Ishikawa (cell line): Measurements from ENCODE around the gene PA2G4.
A peak's percentile ranks its signal among the peaks of the same experiment; 100 is the strongest.

Experiments used
- CEBPB ChIP-seq: IDR thresholded peaks from 2 replicates; pipeline ENCODE4 v1.6.1; 2012
- CREB1 ChIP-seq: IDR thresholded peaks from 2 replicates; pipeline ENCODE4 v1.6.1; 2012; ENCODE audit warnings: low read depth
- EGR1 ChIP-seq: IDR thresholded peaks from 2 replicates; pipeline ENCODE4 v1.6.1; 2012
- EP300 ChIP-seq: IDR thresholded peaks from 2 replicates; pipeline ENCODE4 v1.6.1; 2012; ENCODE audit warnings: borderline replicate concordance
- FOXM1 ChIP-seq: IDR thresholded peaks from 2 replicates; pipeline ENCODE4 v1.6.1; 2012; ENCODE audit warnings: low read depth, borderline replicate concordance
- MAX ChIP-seq: IDR thresholded peaks from 2 replicates; pipeline ENCODE4 v1.6.1; 2012
- NFIC ChIP-seq: IDR thresholded peaks from 2 replicates; pipeline ENCODE4 v1.6.1; 2012
- RAD21 ChIP-seq: IDR thresholded peaks from 2 replicates; pipeline ENCODE4 v1.6.1; 2012; ENCODE audit warnings: low read depth
- REST ChIP-seq: IDR thresholded peaks from 2 replicates; pipeline ENCODE4 v1.6.1; 2012; ENCODE audit warnings: low read depth, mild to moderate bottlenecking
- TAF1 ChIP-seq: IDR thresholded peaks from 2 replicates; pipeline ENCODE4 v1.6.1; 2012; ENCODE audit warnings: low read depth, mild to moderate bottlenecking
- TCF12 ChIP-seq: IDR thresholded peaks from 2 replicates; pipeline ENCODE4 v1.6.1; 2012; ENCODE audit warnings: low read depth
- TEAD4 ChIP-seq: IDR thresholded peaks from 2 replicates; pipeline ENCODE4 v1.6.1; 2012
- YY1 ChIP-seq: IDR thresholded peaks from 2 replicates; pipeline ENCODE4 v1.6.1; 2012; ENCODE audit warnings: low read depth
- ZBTB7A ChIP-seq: IDR thresholded peaks from 2 replicates; pipeline ENCODE4 v1.6.1; 2012; ENCODE audit warnings: low read depth
- TF ChIP-seq, protein P1 (sequence below): IDR thresholded peaks from 2 replicates; pipeline ENCODE4 v1.6.1; 2012

The PA2G4 gene

DNA sequence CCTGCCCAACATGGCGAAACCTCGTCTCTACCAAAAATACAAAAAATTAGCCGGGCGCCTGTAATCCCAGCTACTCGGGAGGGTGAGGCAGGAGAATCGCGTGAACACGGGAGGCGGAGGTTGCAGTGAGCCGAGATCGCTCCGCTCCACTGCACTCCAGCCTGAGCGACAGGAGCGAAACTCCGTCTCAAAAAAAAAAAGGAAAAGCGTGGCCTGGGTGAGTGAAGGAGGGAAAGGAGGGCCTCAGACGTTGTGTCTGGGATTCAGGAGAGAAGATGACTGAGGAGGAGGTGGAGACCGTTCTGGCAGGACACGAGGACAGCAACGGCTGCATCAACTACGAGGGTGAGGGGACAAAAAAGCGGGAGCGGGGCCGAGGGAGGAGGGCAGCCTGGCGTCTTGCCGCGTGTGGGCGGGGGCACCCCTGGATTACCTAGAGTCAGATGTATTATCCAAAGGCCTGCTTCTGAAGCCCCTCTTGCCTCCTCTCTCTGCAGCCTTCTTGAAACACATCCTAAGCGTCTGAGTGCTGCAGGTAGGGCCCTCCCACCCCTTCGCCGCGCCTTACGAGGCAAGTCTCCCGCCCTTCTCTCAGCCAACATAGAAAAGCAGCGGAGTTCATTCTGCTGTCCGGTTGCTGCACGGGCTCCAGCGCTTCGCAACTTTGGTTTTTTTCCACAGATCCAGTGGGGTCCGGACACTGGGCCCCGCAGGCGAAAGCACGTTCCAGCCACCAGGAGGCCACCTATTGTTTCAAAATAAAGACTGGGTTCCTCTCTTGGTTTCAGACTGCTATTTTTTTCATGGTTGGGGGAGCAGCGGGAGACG lies 53.1 kb downstream of the PA2G4 start:
- TF ChIP-seq RAD21 = peak; percentile 44
- no peak; the same call in none of the 2 replicates for TF ChIP-seq YY1
- TF ChIP-seq TEAD4 = peak; percentile 94
- peak; percentile 31; the same call in 1 of the 2 replicates for TF ChIP-seq EP300
- peak; percentile 87 for TF ChIP-seq TAF1
- peak; percentile 9 for TF ChIP-seq NFIC
- peak; percentile 39; the same call in 1 of the 2 replicates for TF ChIP-seq ZBTB7A
- TF ChIP-seq, protein P1, sequence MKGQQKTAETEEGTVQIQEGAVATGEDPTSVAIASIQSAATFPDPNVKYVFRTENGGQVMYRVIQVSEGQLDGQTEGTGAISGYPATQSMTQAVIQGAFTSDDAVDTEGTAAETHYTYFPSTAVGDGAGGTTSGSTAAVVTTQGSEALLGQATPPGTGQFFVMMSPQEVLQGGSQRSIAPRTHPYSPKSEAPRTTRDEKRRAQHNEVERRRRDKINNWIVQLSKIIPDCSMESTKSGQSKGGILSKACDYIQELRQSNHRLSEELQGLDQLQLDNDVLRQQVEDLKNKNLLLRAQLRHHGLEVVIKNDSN = no peak
- peak; percentile 92 for TF ChIP-seq MAX
- TF ChIP-seq CEBPB = peak; percentile 45; the same call in 1 of the 2 replicates
- no peak for TF ChIP-seq FOXM1
- TF ChIP-seq CREB1 = no peak
- no peak for TF ChIP-seq TCF12
- TF ChIP-seq EGR1 = peak; percentile 54; the same call in 1 of the 2 replicates
- no peak for TF ChIP-seq REST

- peak; percentile 87 for TF ChIP-seq CREB1
- 0 out of 2 replicates have a peak, but pooled peaks have one; percentile 25 for TF ChIP-seq ZBTB7A
- peak; percentile 55; the same call in 1 of the 2 replicates for TF ChIP-seq TCF12
- TF ChIP-seq RAD21 = no peak
- peak; percentile 96 for TF ChIP-seq TAF1
- TF ChIP-seq YY1 = peak; percentile 96
- TF ChIP-seq TEAD4 = peak; percentile 52; the same call in 1 of the 2 replicates
- TF ChIP-seq, protein P1 = no peak
- 0 out of 2 replicates have a peak, but pooled peaks have one; percentile 22 for TF ChIP-seq EP300
- TF ChIP-seq CEBPB = peak; percentile 87
Observed at GRCh38 chr12:56158029-56158925, 53.9 kb downstream of the PA2G4 start, which contains the start of gene MYL6. Gene MYL6 (plus strand): TSS chr12:56158359. CDS start chr12:56158402, 43 bp downstream.

DNA sequence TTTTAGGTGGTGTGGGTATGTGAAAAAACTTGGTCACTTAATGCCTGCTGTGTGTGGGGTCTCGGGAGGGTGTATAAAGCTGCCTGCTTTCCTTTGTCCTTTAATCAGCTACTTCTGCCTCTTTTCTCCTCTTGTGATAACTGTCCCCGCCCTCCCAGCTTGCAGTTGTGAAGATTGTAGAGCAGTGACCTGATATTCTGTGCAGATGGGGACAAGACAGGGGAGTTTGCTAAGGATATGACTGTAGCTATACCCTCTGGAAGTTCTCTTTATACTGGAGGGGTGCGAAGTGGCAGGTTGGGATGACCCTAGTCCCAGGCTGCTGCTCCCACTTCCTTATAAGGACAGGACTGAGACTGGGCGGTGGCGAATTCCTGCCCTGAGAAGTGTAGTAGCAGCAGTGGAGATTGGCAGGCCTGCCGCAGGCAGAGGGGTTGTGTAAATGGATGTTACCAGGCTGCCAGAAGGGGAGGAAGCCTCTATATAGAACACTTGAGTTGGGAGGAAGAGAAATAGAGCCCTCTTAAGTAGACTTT lies 54.6 kb downstream of the PA2G4 start:
- TF ChIP-seq MAX (no peak), NFIC (no peak), ZBTB7A (0 out of 2 replicates have a peak, but pooled peaks have one; percentile 19), CEBPB (no peak), FOXM1 (no peak), REST (no peak), RAD21 (no peak), CREB1 (no peak), TAF1 (peak; percentile 13; the same call in 1 of the 2 replicates), TEAD4 (peak; percentile 70), EP300 (0 out of 2 replicates have a peak, but pooled peaks have one; percentile 28), TCF12 (0 out of 2 replicates have a peak, but pooled peaks have one; percentile 9), YY1 (no peak), EGR1 (no peak)
- TF ChIP-seq, protein P1 = no peak
